HCT116 (cell line): Measurements from ENCODE around the gene TMEM164. TPM values are rescaled to one million over a fixed set of nuclear protein-coding genes. Genes with fewer than 3 reads are reported as not detected.

ENCODE experiments used
- ATAC-seq: fragments of 200-7000 bp; cut with Tn5 transposase; 2 replicates; pipeline ENCODE4 v1.9.1; 2020; ENCODE audit warnings: mild to moderate bottlenecking, moderate library complexity
- BruUV-seq: library from RNA; stranded (reverse); fragments of 400-500 nt; replicated peaks from 2 replicates; lab custom pipeline; 2021; lab: Mats Ljungman, UMichigan
- CTCF ChIA-PET: fragments of 300-600 bp; sonication (Branson Sonifier 250); formaldehyde crosslinking; loops from one replicate; lab custom pipeline; 2021; ENCODE audit warnings: antibody characterized with exemption; lab: Charles Lee
- POLR2A ChIA-PET: fragments of 300-600, 350-600 bp; sonication (Branson Sonifier 250); formaldehyde crosslinking; loops from one replicate; lab custom pipeline; 2021; ENCODE audit warnings: antibody characterized with exemption; lab: Charles Lee
- RAD21 ChIA-PET, 2 experiments: fragments of 300-600 bp; sonication (Branson Sonifier 250); formaldehyde crosslinking; loops; one replicate each; lab custom pipeline; 2023; ENCODE audit warnings: low total read pairs in 2 of 2; ENCODE audit not compliant: uncharacterized antibody in 2 of 2, unreplicated experiment in 2 of 2, low non-redundant PET in 1 of 2; lab: Charles Lee
- DNase-seq: peaks from one replicate; pipeline ENCODE4 v3.0.0-alpha.2; 2010; ENCODE audit warnings: low read depth, low spot score
- H2AFZ ChIP-seq: fragments of 200-600 bp; shearing (Covaris generic), sonication (generic); 2 replicates; pipeline ENCODE4 v1.6.1; 2017; ENCODE audit warnings: low read depth, mixed run types, mixed read lengths, antibody characterized with exemption, low read length; ENCODE audit not compliant: poor library complexity, severe bottlenecking
- H3K27ac ChIP-seq: 2 replicates; pipeline ENCODE4 v1.5.1; 2012; ENCODE audit warnings: low read depth, low read length
- H3K27me3 ChIP-seq: fragments of 200-600 bp; sonication (generic); 2 replicates; pipeline ENCODE4 v1.6.1; 2016; ENCODE audit warnings: mixed run types, low read length, mixed read lengths; ENCODE audit not compliant: insufficient read depth
- H3K36me3 ChIP-seq, 2 experiments: fragments of 200-500 bp in 1 of 2; fragments of 200-600 bp in 1 of 2; sonication (Bioruptor generic) in 1 of 2; sonication (generic) in 1 of 2; 2 replicates each; pipeline versions ENCODE4 v1.5.1 to v1.6.1; 2014 to 2016; ENCODE audit warnings: low read length in 2 of 2, inconsistent platforms in 1 of 2, mixed read lengths in 1 of 2, mixed run types in 1 of 2; ENCODE audit not compliant: insufficient read depth in 2 of 2, control insufficient read depth in 1 of 2
- H3K4me1 ChIP-seq, 2 experiments: fragments of 200-600 bp in 1 of 2; sonication (generic) in 1 of 2; 2 replicates each; pipeline versions ENCODE4 v1.5.1 to v1.6.1; 2012 to 2017; ENCODE audit warnings: low read length in 2 of 2, inconsistent platforms in 1 of 2, mild to moderate bottlenecking in 1 of 2, mixed read lengths in 1 of 2, mixed run types in 1 of 2, moderate library complexity in 1 of 2; ENCODE audit not compliant: insufficient read depth in 2 of 2, control insufficient read depth in 1 of 2
- H3K4me2 ChIP-seq: fragments of 200-600 bp; sonication (generic); 2 replicates; pipeline ENCODE4 v1.6.1; 2017; ENCODE audit warnings: mixed run types, low read length, mixed read lengths
- H3K4me3 ChIP-seq, 2 experiments: fragments of 200-600 bp in 1 of 2; sonication (generic) in 1 of 2; replicated peaks in 1 of 2; 2 replicates each; pipeline ENCODE4 v1.5.1; 2011 to 2016; ENCODE audit warnings: low read length in 2 of 2, control low read depth in 1 of 2, low read depth in 1 of 2, mild to moderate bottlenecking in 1 of 2, mixed read lengths in 1 of 2, mixed run types in 1 of 2
- H3K79me2 ChIP-seq: fragments of 200-600 bp; sonication (generic); 2 replicates; pipeline ENCODE4 v1.6.1; 2017; ENCODE audit warnings: mild to moderate bottlenecking, mixed run types, low read length, moderate library complexity, mixed read lengths; ENCODE audit not compliant: insufficient read depth
- H3K9ac ChIP-seq: fragments of 200-600 bp; sonication (generic); 2 replicates; pipeline ENCODE4 v1.6.1; 2016; ENCODE audit warnings: low read length, mixed read lengths
- H3K9me2 ChIP-seq: fragments of 200-600 bp; sonication (generic), shearing (Covaris generic); 2 replicates; pipeline ENCODE4 v1.6.1; 2017; ENCODE audit warnings: mixed run types, mild to moderate bottlenecking, moderate library complexity; ENCODE audit not compliant: insufficient read depth
- H3K9me3 ChIP-seq, 2 experiments: fragments of 200-500 bp in 1 of 2; fragments of 200-600 bp in 1 of 2; sonication (Bioruptor generic) in 1 of 2; sonication (generic) in 1 of 2; 2 replicates each; pipeline ENCODE4 v1.6.1; 2014 to 2017; ENCODE audit warnings: low read length in 2 of 2, mixed read lengths in 2 of 2, inconsistent platforms in 1 of 2, low read depth in 1 of 2, mild to moderate bottlenecking in 1 of 2, mixed run types in 1 of 2, moderate library complexity in 1 of 2; ENCODE audit not compliant: control insufficient read depth in 1 of 2, insufficient read depth in 1 of 2
- H4K20me1 ChIP-seq: fragments of 200-600 bp; sonication (generic), shearing (Covaris generic); 2 replicates; pipeline ENCODE4 v1.6.1; 2017; ENCODE audit warnings: mixed run types, mild to moderate bottlenecking, moderate library complexity; ENCODE audit not compliant: insufficient read depth
- ATF3 ChIP-seq: IDR thresholded peaks from 2 replicates; pipeline ENCODE4 v1.6.1; 2012
- CBX3 ChIP-seq: IDR thresholded peaks from 2 replicates; pipeline ENCODE4 v1.6.1; 2012; ENCODE audit warnings: low read depth
- CTCF ChIP-seq, 3 experiments: fragments of 200-600 bp in 1 of 3; sonication (generic) in 1 of 3; IDR thresholded peaks in 2 of 3; conservative IDR thresholded peaks in 1 of 3; 2 replicates each; pipeline ENCODE4 v1.5.1; 2012 to 2017; ENCODE audit warnings: low read depth in 2 of 3, low read length in 2 of 3, antibody characterized with exemption in 1 of 3, borderline replicate concordance in 1 of 3, control low read depth in 1 of 3, mild to moderate bottlenecking in 1 of 3, mixed read lengths in 1 of 3, mixed run types in 1 of 3, moderate library complexity in 1 of 3; ENCODE audit not compliant: insufficient read depth in 1 of 3
- EGR1 ChIP-seq: IDR thresholded peaks from 2 replicates; pipeline ENCODE4 v1.6.1; 2012; ENCODE audit warnings: low read depth
- EZH2 ChIP-seq: fragments of 200-600 bp; sonication (generic); IDR thresholded peaks from 2 replicates; pipeline ENCODE4 v1.6.1; 2017; ENCODE audit warnings: antibody characterized with exemption, mixed run types
- EZH2phosphoT487 ChIP-seq: fragments of 200-600 bp; IDR thresholded peaks from 2 replicates; pipeline ENCODE4 v1.6.1; 2018; ENCODE audit warnings: antibody characterized with exemption, borderline replicate concordance
- FOSL1 ChIP-seq: IDR thresholded peaks from 2 replicates; pipeline ENCODE4 v1.6.1; 2012; ENCODE audit warnings: low read depth
- JUND ChIP-seq: IDR thresholded peaks from 2 replicates; pipeline ENCODE4 v1.6.1; 2012
- POLR2A ChIP-seq: IDR thresholded peaks from 2 replicates; pipeline ENCODE4 v1.7.0; 2011; ENCODE audit warnings: borderline replicate concordance; ENCODE audit not compliant: insufficient read depth, insufficient read length; ENCODE audit errors: extremely low read depth
- POLR2AphosphoS5 ChIP-seq: IDR thresholded peaks from 2 replicates; pipeline ENCODE4 v1.6.1; 2011; ENCODE audit warnings: mild to moderate bottlenecking, low read depth, low read length, moderate library complexity
- REST ChIP-seq: IDR thresholded peaks from 2 replicates; pipeline ENCODE4 v1.6.1; 2012; ENCODE audit warnings: low read depth
- SIN3A ChIP-seq: IDR thresholded peaks from 2 replicates; pipeline ENCODE4 v1.6.1; 2012; ENCODE audit warnings: low read depth
- SP1 ChIP-seq: IDR thresholded peaks from 2 replicates; pipeline ENCODE4 v1.6.1; 2012; ENCODE audit warnings: low read depth
- SRF ChIP-seq: IDR thresholded peaks from 2 replicates; pipeline ENCODE4 v1.6.1; 2012; ENCODE audit warnings: low read depth
- YY1 ChIP-seq: IDR thresholded peaks from 2 replicates; pipeline ENCODE4 v1.6.1; 2011; ENCODE audit warnings: low read length, low read depth, moderate library complexity, mild to moderate bottlenecking; ENCODE audit not compliant: insufficient replicate concordance; ENCODE audit errors: extremely low read depth
- ZFX ChIP-seq: fragments of 450-650 bp; IDR thresholded peaks from 2 replicates; pipeline ENCODE4 v1.6.1; 2017
- intact Hi-C: fragments of 100-400 bp; cut with micrococcal nuclease; formaldehyde crosslinking; loops from 2 replicates; pipeline ENCODE4 v1.10.0; 2022
- total RNA-seq: library from RNA; stranded (reverse); gene quantifications from one replicate; pipeline ENCODE4 v1.2.1, GENCODE V29; 2021; ENCODE audit not compliant: unreplicated experiment

Gene TMEM164
- total RNA-seq, 1 experiment from 2014 or later = 18.7 TPM

DNA sequence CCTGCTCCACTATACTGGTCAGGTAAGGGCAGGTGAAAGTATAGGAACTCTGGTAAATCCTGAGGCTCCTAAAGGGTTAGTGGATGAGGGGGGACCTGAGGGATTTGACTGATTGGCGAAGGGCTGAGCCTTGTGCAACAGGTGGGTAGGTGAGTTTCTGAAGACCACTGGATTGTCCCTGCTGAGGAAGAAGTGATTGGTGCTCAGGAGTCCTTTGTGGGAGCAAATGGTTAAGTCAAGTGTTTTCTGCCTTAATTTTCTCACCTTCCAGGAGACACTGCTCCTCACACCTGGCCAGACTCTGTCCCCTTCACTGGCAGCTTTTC, 158.4 kb downstream of the TMEM164 start:
- no TSS peak for BruUV-seq
- no peak overlapping the region for H3K4me2 ChIP-seq
- H3K9me3 ChIP-seq = no peaks in the 10 kb centered on the region
- H3K4me1 ChIP-seq = peaks cover 0 to 4% of the 10 kb centered on the region in 2 experiments; a peak in 1 of 4 replicates
- no peak overlapping the region for H3K9ac ChIP-seq
- POLR2A ChIA-PET = no interaction called here
- no peaks in the 10 kb centered on the region for H3K27me3 ChIP-seq
- no peaks in the 10 kb centered on the region for H3K9me2 ChIP-seq
- no peaks in the 10 kb centered on the region for H3K79me2 ChIP-seq
- DNase-seq (no peak), ATAC-seq (no peak)
- no peaks in the 10 kb centered on the region for H4K20me1 ChIP-seq
- H3K27ac ChIP-seq = no peak overlapping the region
- no peak overlapping the region for H2AFZ ChIP-seq
- CTCF ChIA-PET = interaction anchor here (1.2 to 2.2 kb wide), 6 partner anchors 15 to 257 kb away, joined by 4 to 21 read pairs (median 6); no protein-coding TSS in a partner anchor
- no peaks in the 10 kb centered on the region for H3K36me3 ChIP-seq
- intact Hi-C loops = no loop called here
- TF ChIP-seq EZH2phosphoT487 (no peak), FOSL1 (no peak), JUND (no peak), SRF (no peak), REST (no peak), SIN3A (no peak), ATF3 (no peak), CBX3 (no peak), POLR2AphosphoS5 (no peak), EZH2 (no peak), EGR1 (no peak), CTCF (IDR thresholded peaks at IDR 0.05 in 2 of 3, conservative IDR thresholded peaks at IDR 0.05 in 1 of 3; ENCODE audit: borderline replicate concordance in 1 of 3, insufficient read depth in 1 of 3, low read depth in 2 of 3, low read length in 2 of 3) (no peak), ZFX (no peak), YY1 (no peak), SP1 (no peak), POLR2A (no peak)
- H3K4me3 ChIP-seq = no peak overlapping the region
- RAD21 ChIA-PET = interaction anchor here in 1 of 2 experiments (1.5 kb wide), 1 partner anchor 247 kb away, joined by 6 read pairs; no protein-coding TSS in a partner anchor
